ENCODE data around the gene SEM1. TPM values are rescaled to one million over a fixed set of nuclear protein-coding genes. Genes with fewer than 3 reads are reported as not detected.
"Not testable (repeated sequence)": the region's sequence is repeated elsewhere in the genome, so short reads cannot be mapped to it uniquely, and the experiment has no call there.

Gene SEM1
- total and polyA plus RNA-seq, 2 donors (not counting 3 experiments of a cell fraction or from before 2014, with no cell fraction given), result 16.7 to 81.6 TPM

DNA sequence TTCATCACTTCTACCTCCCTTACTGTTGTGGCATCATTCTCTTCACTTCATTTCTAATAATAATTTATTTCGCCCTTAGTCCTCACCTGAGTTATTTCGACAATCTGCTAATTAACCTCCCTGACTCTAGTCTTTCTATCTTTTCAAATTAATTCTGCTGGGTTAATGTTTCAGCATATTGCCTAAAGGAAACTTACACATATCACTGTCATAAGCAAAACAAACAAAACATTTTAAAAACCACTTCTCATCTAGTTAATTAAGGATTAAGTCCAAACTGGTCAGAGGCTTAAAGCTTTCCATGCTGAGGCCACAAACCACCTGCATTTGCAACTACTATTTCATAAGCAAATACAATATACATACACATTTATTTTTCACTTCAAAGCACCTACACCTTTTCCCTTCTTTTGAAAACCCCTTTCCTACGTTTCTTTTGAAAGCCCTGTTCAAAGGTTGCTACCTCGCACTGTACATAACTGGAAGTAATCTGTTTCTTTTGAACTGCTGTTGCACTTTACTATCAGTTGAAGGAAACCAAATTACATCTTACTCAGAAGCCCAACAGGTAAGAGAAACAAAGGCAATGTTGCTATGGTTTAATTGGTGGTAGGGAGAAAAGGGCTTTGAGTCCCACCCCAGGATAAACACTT, 10.3 kb downstream of the SEM1 start:
- TF ChIP-seq, protein P1, sequence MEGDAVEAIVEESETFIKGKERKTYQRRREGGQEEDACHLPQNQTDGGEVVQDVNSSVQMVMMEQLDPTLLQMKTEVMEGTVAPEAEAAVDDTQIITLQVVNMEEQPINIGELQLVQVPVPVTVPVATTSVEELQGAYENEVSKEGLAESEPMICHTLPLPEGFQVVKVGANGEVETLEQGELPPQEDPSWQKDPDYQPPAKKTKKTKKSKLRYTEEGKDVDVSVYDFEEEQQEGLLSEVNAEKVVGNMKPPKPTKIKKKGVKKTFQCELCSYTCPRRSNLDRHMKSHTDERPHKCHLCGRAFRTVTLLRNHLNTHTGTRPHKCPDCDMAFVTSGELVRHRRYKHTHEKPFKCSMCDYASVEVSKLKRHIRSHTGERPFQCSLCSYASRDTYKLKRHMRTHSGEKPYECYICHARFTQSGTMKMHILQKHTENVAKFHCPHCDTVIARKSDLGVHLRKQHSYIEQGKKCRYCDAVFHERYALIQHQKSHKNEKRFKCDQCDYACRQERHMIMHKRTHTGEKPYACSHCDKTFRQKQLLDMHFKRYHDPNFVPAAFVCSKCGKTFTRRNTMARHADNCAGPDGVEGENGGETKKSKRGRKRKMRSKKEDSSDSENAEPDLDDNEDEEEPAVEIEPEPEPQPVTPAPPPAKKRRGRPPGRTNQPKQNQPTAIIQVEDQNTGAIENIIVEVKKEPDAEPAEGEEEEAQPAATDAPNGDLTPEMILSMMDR (IDR thresholded peaks at IDR 0.05; ENCODE audit: extremely low read depth in 1 of 2, insufficient read depth in 1 of 2, low read depth in 1 of 2, low read length in 2 of 2), result no peak
- TF ChIP-seq EZH2 (IDR thresholded peaks at IDR 0.05; ENCODE audit: borderline replicate concordance, low read depth, low read length, severe bottlenecking), result no peak
- ChIA-PET CTCF (interaction anchor here (1.5 kb wide), 1 partner anchor 20 kb away, joined by 3 read pairs; no protein-coding TSS in a partner anchor), POLR2A (no interaction called here)
- Histone ChIP-seq H2AFZ (ENCODE audit: low read depth, low read length) (no peak overlapping the region), H3K36me3 (ENCODE audit: control insufficient read depth in 2 of 2, extremely low read depth in 1 of 2, insufficient read depth in 2 of 2, low read length in 2 of 2) (no peaks in the 10 kb centered on the region), H3K4me2 (ENCODE audit: insufficient read depth, low read length) (no peak overlapping the region), H4K20me1 (replicated peaks; ENCODE audit: control insufficient read depth, extremely low read depth, insufficient read depth, low read length) (peaks cover 27% of the 10 kb centered on the region), H3K4me3 (replicated peaks in 1 of 3; ENCODE audit: insufficient read depth in 1 of 3, low read depth in 1 of 3, low read length in 3 of 3) (no peak overlapping the region), H3K9me3 (replicated peaks; ENCODE audit: control insufficient read depth, insufficient read depth, low read length) (no peaks in the 10 kb centered on the region), H3K9ac (replicated peaks; ENCODE audit: extremely low read depth, insufficient read depth, low read length) (no peak overlapping the region), H3K27me3 (ENCODE audit: control insufficient read depth in 2 of 2, insufficient read depth in 2 of 2, low read length in 2 of 2) (no peaks in the 10 kb centered on the region), H3K27ac (ENCODE audit: insufficient read depth, low read depth, low read length) (no peak overlapping the region), H3K4me1 (ENCODE audit: control insufficient read depth, extremely low read depth, insufficient read depth, low read length) (peaks cover 9% of the 10 kb centered on the region), H3K9me1 (replicated peaks; ENCODE audit: control insufficient read depth, extremely low read depth, insufficient read depth, low read length) (no peaks in the 10 kb centered on the region), H3K79me2 (ENCODE audit: control insufficient read depth, insufficient read depth, low read length) (peaks cover 90% of the 10 kb centered on the region)
- DNase-seq (ENCODE audit: low read depth, low spot score), result no peak
- no TSS peak for BruUV-seq (replicated peaks)
- FAIRE-seq, result no peak
- intact Hi-C loops (cut with micrococcal nuclease) (no loop called here), dilution Hi-C loops (cut with MboI; ENCODE audit: extremely low pct_ligation_motif_present, low sequenced_read_pairs) (no loop called here)

GRCh38 chr7:96698449-96698848, 11.2 kb downstream of the SEM1 start:
- H3K36me3 ChIP-seq (ENCODE audit: control insufficient read depth in 2 of 2, extremely low read depth in 1 of 2, insufficient read depth in 2 of 2, low read length in 2 of 2); FAIRE-seq; H2AFZ ChIP-seq (ENCODE audit: low read depth, low read length); CTCF ChIA-PET; H3K9me1 ChIP-seq (replicated peaks; ENCODE audit: control insufficient read depth, extremely low read depth, insufficient read depth, low read length); H3K9ac ChIP-seq (replicated peaks; ENCODE audit: extremely low read depth, insufficient read depth, low read length); dilution Hi-C loops (cut with MboI; ENCODE audit: extremely low pct_ligation_motif_present, low sequenced_read_pairs); H3K9me3 ChIP-seq (replicated peaks; ENCODE audit: control insufficient read depth, insufficient read depth, low read length); H3K27me3 ChIP-seq (ENCODE audit: control insufficient read depth in 2 of 2, insufficient read depth in 2 of 2, low read length in 2 of 2); H3K4me3 ChIP-seq (replicated peaks in 1 of 3; ENCODE audit: insufficient read depth in 1 of 3, low read depth in 1 of 3, low read length in 3 of 3); BruUV-seq (replicated peaks); H3K4me1 ChIP-seq (ENCODE audit: control insufficient read depth, extremely low read depth, insufficient read depth, low read length); POLR2A ChIA-PET; H3K27ac ChIP-seq (ENCODE audit: insufficient read depth, low read depth, low read length); H3K4me2 ChIP-seq (ENCODE audit: insufficient read depth, low read length): not testable (repeated sequence)
- H4K20me1 ChIP-seq (replicated peaks; ENCODE audit: control insufficient read depth, extremely low read depth, insufficient read depth, low read length), result peaks cover 24% of the 10 kb centered on the region
- DNase-seq (ENCODE audit: low read depth, low spot score), result peak; percentile 44
- intact Hi-C loops (cut with micrococcal nuclease), result loop anchor here (1.0 kb wide), 1 partner anchor 11 kb away; the partner anchor contains the start of gene SEM1
- H3K79me2 ChIP-seq (ENCODE audit: control insufficient read depth, insufficient read depth, low read length), result peaks cover 85% of the 10 kb centered on the region
